ENCODE data around the gene CPT1A.
A peak's percentile ranks its signal among the peaks of the same experiment; 100 is the strongest.
"Not testable (repeated sequence)": the region's sequence is repeated elsewhere in the genome, so short reads cannot be mapped to it uniquely, and the experiment has no call there.

Gene CPT1A

GRCh38 chr11:68857037-68857586 is 15.4 kb upstream of the CPT1A start:
- no peak overlapping the region for H3K9ac ChIP-seq (ENCODE audit: low read length)
- no peaks in the 10 kb centered on the region for H4K20me1 ChIP-seq (ENCODE audit: insufficient read depth, low read length)
- H3F3A ChIP-seq (ENCODE audit: insufficient read depth, low read length), result no peaks in the 10 kb centered on the region
- no peak overlapping the region for H2AFZ ChIP-seq (ENCODE audit: low read length)
- no peak overlapping the region for H3K27ac ChIP-seq (ENCODE audit: low read depth, low read length, poor library complexity, severe bottlenecking)
- no peak overlapping the region for H3K4me3 ChIP-seq (ENCODE audit: low read depth, low read length, poor library complexity, severe bottlenecking)
- no peaks in the 10 kb centered on the region for H3K79me2 ChIP-seq (ENCODE audit: insufficient read depth, low read length)
- no peaks in the 10 kb centered on the region for H3K4me1 ChIP-seq (ENCODE audit: insufficient read depth, low read length, severe bottlenecking)
- no peak overlapping the region for H3K4me2 ChIP-seq (ENCODE audit: low read length)
- no peaks in the 10 kb centered on the region for H3K27me3 ChIP-seq (ENCODE audit: insufficient read depth, low read length)
- H3K9me3 ChIP-seq (ENCODE audit: low read length), result no peaks in the 10 kb centered on the region
- no peak for TF ChIP-seq EZH2 (IDR thresholded peaks at IDR 0.05; ENCODE audit: borderline replicate concordance, low read length)
- TF ChIP-seq, protein P1, sequence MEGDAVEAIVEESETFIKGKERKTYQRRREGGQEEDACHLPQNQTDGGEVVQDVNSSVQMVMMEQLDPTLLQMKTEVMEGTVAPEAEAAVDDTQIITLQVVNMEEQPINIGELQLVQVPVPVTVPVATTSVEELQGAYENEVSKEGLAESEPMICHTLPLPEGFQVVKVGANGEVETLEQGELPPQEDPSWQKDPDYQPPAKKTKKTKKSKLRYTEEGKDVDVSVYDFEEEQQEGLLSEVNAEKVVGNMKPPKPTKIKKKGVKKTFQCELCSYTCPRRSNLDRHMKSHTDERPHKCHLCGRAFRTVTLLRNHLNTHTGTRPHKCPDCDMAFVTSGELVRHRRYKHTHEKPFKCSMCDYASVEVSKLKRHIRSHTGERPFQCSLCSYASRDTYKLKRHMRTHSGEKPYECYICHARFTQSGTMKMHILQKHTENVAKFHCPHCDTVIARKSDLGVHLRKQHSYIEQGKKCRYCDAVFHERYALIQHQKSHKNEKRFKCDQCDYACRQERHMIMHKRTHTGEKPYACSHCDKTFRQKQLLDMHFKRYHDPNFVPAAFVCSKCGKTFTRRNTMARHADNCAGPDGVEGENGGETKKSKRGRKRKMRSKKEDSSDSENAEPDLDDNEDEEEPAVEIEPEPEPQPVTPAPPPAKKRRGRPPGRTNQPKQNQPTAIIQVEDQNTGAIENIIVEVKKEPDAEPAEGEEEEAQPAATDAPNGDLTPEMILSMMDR (IDR thresholded peaks at IDR 0.05; ENCODE audit: low read length), result peak; percentile 7; the same call in 1 of the 2 replicates
- no peaks in the 10 kb centered on the region for H3K36me3 ChIP-seq (ENCODE audit: insufficient read depth, low read length)
- H3K9me2 ChIP-seq (ENCODE audit: low read depth, low read length), result no peaks in the 10 kb centered on the region

DNA sequence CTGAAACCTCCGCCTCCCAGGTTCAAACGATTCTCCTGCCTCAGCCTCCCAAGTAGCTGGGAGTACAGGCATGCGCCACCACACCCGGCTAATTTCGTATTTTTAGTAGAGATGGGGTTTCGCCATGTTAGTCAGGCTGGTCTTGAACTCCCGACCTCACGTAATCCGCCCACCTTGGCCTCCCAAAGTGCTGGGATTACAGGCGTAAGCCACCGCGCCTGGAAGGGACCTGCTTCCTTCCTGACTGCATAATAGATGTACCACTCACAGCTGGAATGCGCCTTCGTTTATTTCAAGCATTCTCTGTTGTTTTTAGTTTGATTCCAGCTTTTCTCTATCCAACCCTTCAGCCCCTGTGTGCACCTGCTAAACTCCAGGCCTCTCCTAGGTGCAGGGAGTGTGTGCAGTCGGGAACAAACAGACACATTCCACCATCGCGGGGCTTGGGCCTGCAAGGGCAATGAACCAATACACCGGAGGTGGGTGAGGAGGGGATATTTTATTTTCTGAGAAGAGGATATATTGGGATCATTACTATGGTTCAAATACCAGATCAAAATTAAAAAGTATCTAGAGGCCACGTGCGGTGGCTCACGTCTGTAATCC is 14.8 kb upstream of the CPT1A start:
- H2AFZ ChIP-seq (ENCODE audit: low read length); H3F3A ChIP-seq (ENCODE audit: insufficient read depth, low read length); H3K79me2 ChIP-seq (ENCODE audit: insufficient read depth, low read length); H4K20me1 ChIP-seq (ENCODE audit: insufficient read depth, low read length); H3K4me3 ChIP-seq (ENCODE audit: low read depth, low read length, poor library complexity, severe bottlenecking); H3K9ac ChIP-seq (ENCODE audit: low read length); H3K36me3 ChIP-seq (ENCODE audit: insufficient read depth, low read length); H3K9me2 ChIP-seq (ENCODE audit: low read depth, low read length); H3K27ac ChIP-seq (ENCODE audit: low read depth, low read length, poor library complexity, severe bottlenecking); H3K9me3 ChIP-seq (ENCODE audit: low read length); H3K4me1 ChIP-seq (ENCODE audit: insufficient read depth, low read length, severe bottlenecking); H3K27me3 ChIP-seq (ENCODE audit: insufficient read depth, low read length); H3K4me2 ChIP-seq (ENCODE audit: low read length): not testable (repeated sequence)

GRCh38 chr11:68855205-68855981 is 13.7 kb upstream of the CPT1A start:
- no peak overlapping the region for H2AFZ ChIP-seq (ENCODE audit: low read length)
- H3K9ac ChIP-seq (ENCODE audit: low read length), result no peak overlapping the region

More at GRCh38 chr11:68855205-68855981, 13.7 kb upstream of the CPT1A start:
- Histone ChIP-seq H3K9me3 (ENCODE audit: low read length) (no peaks in the 10 kb centered on the region), H3K79me2 (ENCODE audit: insufficient read depth, low read length) (no peaks in the 10 kb centered on the region), H3K4me3 (ENCODE audit: low read depth, low read length, poor library complexity, severe bottlenecking) (no peak overlapping the region), H3F3A (ENCODE audit: insufficient read depth, low read length) (no peaks in the 10 kb centered on the region), H3K27ac (ENCODE audit: low read depth, low read length, poor library complexity, severe bottlenecking) (no peak overlapping the region), H3K27me3 (ENCODE audit: insufficient read depth, low read length) (no peaks in the 10 kb centered on the region), H3K4me2 (ENCODE audit: low read length) (no peak overlapping the region), H3K9me2 (ENCODE audit: low read depth, low read length) (no peaks in the 10 kb centered on the region), H3K36me3 (ENCODE audit: insufficient read depth, low read length) (no peaks in the 10 kb centered on the region), H3K4me1 (ENCODE audit: insufficient read depth, low read length, severe bottlenecking) (no peaks in the 10 kb centered on the region), H4K20me1 (ENCODE audit: insufficient read depth, low read length) (no peaks in the 10 kb centered on the region)
- TF ChIP-seq, protein P1 (IDR thresholded peaks at IDR 0.05; ENCODE audit: low read length), result no peak
- no peak for TF ChIP-seq EZH2 (IDR thresholded peaks at IDR 0.05; ENCODE audit: borderline replicate concordance, low read length)
